Esophagus (tissue), 2 donors: ENCODE data around the gene SNX5. TPM values are rescaled to one million over a fixed set of nuclear protein-coding genes. Genes with fewer than 3 reads are reported as not detected.

Source experiments
- H3K27ac ChIP-seq, 2 donors: one replicate each; pipeline ENCODE4 v1.5.1; 2013; ENCODE audit warnings: low read depth in 2 of 2, mild to moderate bottlenecking in 2 of 2, inconsistent platforms in 1 of 2, low read length in 1 of 2, moderate library complexity in 1 of 2
- H3K27me3 ChIP-seq, 2 donors: one replicate each; pipeline ENCODE4 v1.6.1; 2013; ENCODE audit warnings: low read length in 2 of 2, control low read depth in 1 of 2, mild to moderate bottlenecking in 1 of 2; ENCODE audit not compliant: insufficient read depth in 2 of 2, control insufficient read depth in 1 of 2
- H3K36me3 ChIP-seq, 2 donors: one replicate each; pipeline ENCODE4 v1.6.1; 2013; ENCODE audit warnings: low read length in 1 of 2; ENCODE audit not compliant: control insufficient read depth in 2 of 2, insufficient read depth in 2 of 2
- H3K4me1 ChIP-seq, 2 donors: one replicate each; pipeline ENCODE4 v1.6.1; 2013; ENCODE audit warnings: low read length in 1 of 2; ENCODE audit not compliant: control insufficient read depth in 2 of 2, insufficient read depth in 2 of 2
- H3K4me3 ChIP-seq, 2 donors: one replicate each; pipeline ENCODE4 v1.5.1; 2013; ENCODE audit warnings: low read length in 2 of 2, mild to moderate bottlenecking in 2 of 2, low read depth in 1 of 2, moderate library complexity in 1 of 2
- H3K9me3 ChIP-seq, 2 donors: one replicate each; pipeline ENCODE4 v1.6.1; 2013; ENCODE audit warnings: mild to moderate bottlenecking in 2 of 2, low read depth in 1 of 2, low read length in 1 of 2, moderate library complexity in 1 of 2; ENCODE audit not compliant: control insufficient read depth in 2 of 2, insufficient read depth in 1 of 2
- WGBS, 2 donors: extraction: QIAGEN DNeasy Blood & Tissue Kit; methylation state at CpG; one replicate each; pipeline ENCODE4 v1.1.7; 2013; 5-methylcytosine and 5-hydroxymethylcytosine counted together
- polyA plus RNA-seq, 2 donors: library from polyadenylated mRNA; stranded (reverse); fragments of 200-250 nt; gene quantifications; one replicate each; pipeline ENCODE4 v1.2.3, GENCODE V29; 2013
- donor health status: healthy with polysubstance abuse.
- donor health status: Bipolar disorder and iron deficiency.

Gene SNX5
- polyA plus RNA-seq, 2 donors, result 51.2 to 58.9 TPM

DNA sequence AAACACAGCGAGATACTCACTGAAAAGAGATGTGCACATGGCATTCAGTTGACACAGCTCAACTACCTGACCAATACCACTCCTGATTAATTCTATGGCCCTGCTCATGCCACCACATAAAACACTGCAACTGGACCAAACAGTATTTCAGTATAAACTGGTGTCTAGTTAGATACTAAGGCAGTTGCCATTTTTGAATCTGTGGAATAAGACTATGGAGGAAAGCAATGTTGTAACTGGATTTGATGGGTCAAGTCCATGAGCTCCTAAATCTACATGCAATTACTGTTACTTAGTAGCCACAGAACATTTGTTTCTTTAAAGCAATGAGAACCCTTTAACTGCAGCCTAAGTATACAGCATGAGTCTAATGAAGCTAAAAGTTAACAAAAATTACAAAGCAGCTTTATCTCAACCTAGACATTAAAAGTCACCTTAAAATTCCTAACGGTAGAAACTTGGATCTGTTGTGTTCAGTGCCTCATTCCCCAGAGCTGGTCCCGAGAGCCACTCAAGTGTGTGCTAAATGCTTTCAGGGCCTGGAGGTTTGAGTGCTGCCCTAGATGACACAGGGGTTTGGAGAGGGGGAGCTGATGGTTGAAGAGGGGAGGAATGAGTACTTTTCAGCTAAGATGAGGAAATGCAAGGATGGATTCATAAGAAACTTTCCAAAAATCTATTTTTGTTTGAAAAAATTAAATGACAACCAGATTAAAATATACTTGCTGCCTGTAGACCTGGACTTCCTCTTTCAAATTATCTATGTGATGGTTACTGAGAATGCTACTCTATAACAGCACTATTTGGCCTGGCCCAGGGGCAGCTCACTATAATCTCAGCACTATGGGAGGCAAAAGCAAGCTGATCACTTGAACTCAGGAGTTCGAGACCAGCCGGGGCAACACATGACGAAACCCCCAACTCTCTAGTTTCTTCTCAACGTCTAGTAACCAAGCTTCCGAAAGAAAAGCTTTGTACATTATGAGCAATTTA, 15.6 kb downstream of the SNX5 start:
- Histone ChIP-seq H3K4me3 (no peak overlapping the region), H3K36me3 (peaks cover 11 to 22% of the 10 kb centered on the region in 2 donors), H3K27me3 (no peaks in the 10 kb centered on the region), H3K27ac (no peak overlapping the region), H3K9me3 (no peaks in the 10 kb centered on the region), H3K4me1 (no peaks in the 10 kb centered on the region)
- 91 to 92% methylated on average over 8 of the region's 8 CpGs for WGBS, 2 donors

DNA sequence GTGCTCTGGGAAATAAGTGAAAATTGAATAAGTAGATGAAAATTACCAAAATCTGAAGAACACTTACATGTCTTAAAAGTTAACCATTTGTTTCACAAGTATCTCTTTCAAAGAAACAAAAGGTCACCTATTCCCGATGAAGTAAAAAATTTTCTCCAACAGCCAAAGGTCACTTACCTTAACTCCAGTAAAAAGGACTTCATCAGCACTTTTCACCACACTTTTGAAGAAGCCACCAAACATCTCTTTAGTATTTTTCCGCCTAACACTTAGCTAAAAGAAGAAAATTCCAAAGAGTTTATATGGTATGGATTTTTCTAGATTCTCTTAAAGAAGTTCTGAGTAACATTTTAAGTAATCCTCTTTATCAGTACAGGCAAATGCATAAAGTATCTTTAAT, 17.3 kb downstream of the SNX5 start:
- peaks cover 14 to 22% of the 10 kb centered on the region in 2 donors for H3K36me3 ChIP-seq
- no peaks in the 10 kb centered on the region for H3K4me1 ChIP-seq
- no peaks in the 10 kb centered on the region for H3K9me3 ChIP-seq
- H3K27ac ChIP-seq, result no peak overlapping the region
- WGBS, 2 donors, result 89 to 95% methylated on average over 2 of the region's 2 CpGs
- no peaks in the 10 kb centered on the region for H3K27me3 ChIP-seq
- H3K4me3 ChIP-seq, result no peak overlapping the region

DNA sequence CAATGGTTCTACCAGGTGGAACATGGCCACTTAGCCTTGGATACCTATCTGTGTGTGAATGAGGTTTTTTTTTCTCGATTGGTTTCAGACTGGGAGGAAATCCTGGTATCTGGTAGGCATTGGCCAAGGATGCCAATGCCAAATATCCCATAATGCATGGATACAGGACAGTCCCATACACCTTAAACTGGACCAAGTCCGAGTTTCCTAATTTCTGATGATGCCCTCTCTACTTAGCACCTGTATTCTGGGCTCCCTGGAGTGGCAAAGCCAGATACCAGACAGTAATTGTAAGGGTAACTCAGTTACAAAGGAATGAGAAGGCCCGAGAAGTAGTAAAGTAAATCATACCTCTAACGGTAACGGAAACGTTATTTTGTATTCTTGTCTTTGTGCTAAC, 17.9 kb downstream of the SNX5 start:
- no peaks in the 10 kb centered on the region for H3K4me1 ChIP-seq
- no peaks in the 10 kb centered on the region for H3K9me3 ChIP-seq
- no peak overlapping the region for H3K4me3 ChIP-seq
- H3K36me3 ChIP-seq, result peaks cover 17 to 24% of the 10 kb centered on the region in 2 donors
- WGBS, 2 donors, result 84% methylated on average over 6 of the region's 6 CpGs
- no peak overlapping the region for H3K27ac ChIP-seq
- H3K27me3 ChIP-seq, result no peaks in the 10 kb centered on the region

DNA sequence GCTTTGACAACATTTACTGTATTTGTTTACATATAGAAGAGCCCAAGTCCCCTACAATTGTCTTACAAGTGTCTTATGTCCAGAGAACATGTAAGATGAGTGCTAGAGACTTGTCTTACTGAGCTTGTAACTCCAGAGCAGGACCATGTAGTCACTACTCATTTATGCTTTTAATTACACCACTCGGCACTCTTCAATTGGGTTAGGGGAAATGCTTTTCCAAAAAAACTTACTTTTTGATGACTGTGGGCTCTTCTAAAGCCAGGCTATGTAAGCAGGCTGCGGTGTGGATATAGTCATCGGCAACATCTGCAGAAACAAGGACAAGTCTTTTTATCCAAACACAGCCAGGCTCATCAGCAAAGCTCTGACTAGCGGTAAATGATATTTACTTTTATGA, 18.7 kb downstream of the SNX5 start:
- no peaks in the 10 kb centered on the region for H3K27me3 ChIP-seq
- H3K27ac ChIP-seq, result no peak overlapping the region
- no peaks in the 10 kb centered on the region for H3K4me1 ChIP-seq
- WGBS, 2 donors, result 95 to 98% methylated on average over 4 of the region's 4 CpGs
- no peak overlapping the region for H3K4me3 ChIP-seq
- H3K9me3 ChIP-seq, result no peaks in the 10 kb centered on the region
- H3K36me3 ChIP-seq, result peaks cover 20 to 24% of the 10 kb centered on the region in 2 donors

DNA sequence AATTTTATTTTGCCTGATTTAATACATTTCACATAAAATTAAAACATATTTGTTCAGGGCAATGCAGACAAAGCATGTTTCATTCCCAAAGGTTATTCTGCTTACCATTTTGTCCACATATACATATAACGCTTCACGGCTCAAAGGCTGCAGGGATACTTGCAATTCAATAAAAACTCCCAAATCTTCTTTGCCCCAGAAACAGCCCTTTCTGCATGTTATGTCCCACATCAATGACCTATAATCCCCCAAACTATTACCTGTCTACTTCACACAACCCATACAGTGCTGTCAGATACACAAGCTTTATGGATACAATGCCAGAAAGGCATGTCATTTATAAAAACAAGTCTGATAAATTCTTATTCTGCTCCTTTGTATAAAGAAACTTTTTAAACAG, 20.2 kb downstream of the SNX5 start:
- Histone ChIP-seq H3K36me3 (peaks cover 17 to 22% of the 10 kb centered on the region in 2 donors), H3K27ac (no peak overlapping the region), H3K9me3 (no peaks in the 10 kb centered on the region), H3K27me3 (no peaks in the 10 kb centered on the region), H3K4me1 (no peaks in the 10 kb centered on the region), H3K4me3 (no peak overlapping the region)
- WGBS, 2 donors, result 98% methylated on average over 2 of the region's 2 CpGs

DNA sequence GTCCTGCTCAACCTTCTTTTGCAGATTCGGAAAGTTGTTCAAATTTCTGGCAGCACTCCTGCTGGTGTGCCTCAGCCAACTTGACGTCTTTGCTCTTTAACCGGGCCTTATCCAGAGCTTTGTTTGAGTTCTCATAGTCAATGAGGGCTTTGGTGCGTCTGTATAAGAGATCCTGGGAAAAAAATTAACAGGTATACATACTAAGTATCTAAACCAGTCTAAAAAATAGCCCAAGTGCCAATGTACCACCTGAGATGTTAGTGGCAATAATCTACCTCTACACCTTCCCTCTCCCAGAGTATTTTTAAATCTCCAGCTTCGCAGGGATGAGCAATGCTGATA, 21.1 kb downstream of the SNX5 start:
- Histone ChIP-seq H3K27ac (no peak overlapping the region), H3K27me3 (no peaks in the 10 kb centered on the region), H3K9me3 (no peaks in the 10 kb centered on the region), H3K4me3 (no peak overlapping the region), H3K36me3 (peaks cover 18 to 24% of the 10 kb centered on the region in 2 donors), H3K4me1 (no peaks in the 10 kb centered on the region)
- WGBS, 2 donors, result 72 to 80% methylated on average over 5 of the region's 5 CpGs

DNA sequence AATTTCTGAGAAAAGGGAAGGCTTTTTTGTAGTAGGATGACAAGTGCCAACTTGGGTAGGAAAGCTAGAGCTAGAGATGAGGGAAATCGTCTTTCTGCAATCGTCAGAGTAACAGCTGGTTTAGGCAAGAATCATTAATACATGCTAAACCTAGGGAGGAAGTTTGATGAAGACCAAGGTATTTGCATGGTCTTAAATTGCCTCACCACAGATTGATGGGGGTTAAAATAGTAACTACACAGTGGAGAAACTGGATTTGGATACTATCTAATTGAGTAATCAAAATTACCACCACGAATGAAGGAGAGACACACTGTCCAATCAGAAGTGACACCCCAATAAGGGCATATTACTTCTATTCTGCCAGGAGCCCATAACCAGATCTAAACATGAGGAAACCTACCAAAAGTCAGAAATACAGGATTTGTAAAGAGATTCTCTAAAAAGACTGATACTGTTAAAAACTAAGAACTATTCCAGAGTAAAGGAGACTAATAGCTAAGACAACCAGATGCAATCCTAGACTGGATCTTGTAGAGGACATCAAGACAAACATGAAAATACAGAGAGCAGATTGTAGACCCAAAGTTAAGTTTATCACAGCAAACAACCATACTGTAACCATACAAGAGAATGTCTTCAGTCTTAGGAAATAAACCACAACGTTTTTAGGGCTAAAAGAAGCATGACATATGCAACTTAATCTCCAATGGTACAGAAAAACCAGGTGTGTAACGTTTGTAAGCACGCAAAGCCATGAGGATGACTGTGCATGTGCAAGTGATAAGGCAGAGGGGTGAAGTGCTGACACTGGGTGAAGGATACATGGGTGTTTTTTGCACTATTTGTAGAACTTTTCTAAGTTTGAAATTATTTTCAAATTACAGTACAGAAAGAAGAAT, 21.8 kb downstream of the SNX5 start:
- H3K36me3 ChIP-seq, result peaks cover 20 to 27% of the 10 kb centered on the region in 2 donors
- no peaks in the 10 kb centered on the region for H3K27me3 ChIP-seq
- WGBS, 2 donors, result 70 to 76% methylated on average over 6 of the region's 6 CpGs
- no peak overlapping the region for H3K4me3 ChIP-seq
- H3K9me3 ChIP-seq, result no peaks in the 10 kb centered on the region
- H3K4me1 ChIP-seq, result no peaks in the 10 kb centered on the region
- H3K27ac ChIP-seq, result no peak overlapping the region

DNA sequence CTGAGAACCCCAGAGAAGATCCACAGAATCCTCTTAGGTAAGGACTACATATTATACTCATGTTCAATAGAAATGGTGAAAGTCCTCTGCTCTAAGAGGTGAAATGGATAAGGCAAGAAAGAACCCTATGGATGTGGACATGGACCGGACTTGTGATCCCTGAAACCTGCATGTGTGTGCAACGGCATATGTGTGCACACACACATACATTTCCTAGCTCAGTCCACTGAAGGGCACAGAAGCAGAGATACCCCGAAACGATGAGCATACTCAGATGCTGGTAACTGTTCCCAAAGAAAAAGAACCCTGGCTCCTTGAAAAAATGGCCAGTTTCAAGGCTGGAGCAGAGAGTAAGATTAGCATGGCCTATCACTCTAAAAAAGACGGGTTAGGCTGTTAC, 22.6 kb downstream of the SNX5 start:
- H3K4me3 ChIP-seq, result no peak overlapping the region
- H3K9me3 ChIP-seq, result no peaks in the 10 kb centered on the region
- no peaks in the 10 kb centered on the region for H3K27me3 ChIP-seq
- peaks cover 24 to 31% of the 10 kb centered on the region in 2 donors for H3K36me3 ChIP-seq
- WGBS, 2 donors, result 95% methylated on average over 5 of the region's 5 CpGs
- no peak overlapping the region for H3K27ac ChIP-seq
- no peaks in the 10 kb centered on the region for H3K4me1 ChIP-seq

DNA sequence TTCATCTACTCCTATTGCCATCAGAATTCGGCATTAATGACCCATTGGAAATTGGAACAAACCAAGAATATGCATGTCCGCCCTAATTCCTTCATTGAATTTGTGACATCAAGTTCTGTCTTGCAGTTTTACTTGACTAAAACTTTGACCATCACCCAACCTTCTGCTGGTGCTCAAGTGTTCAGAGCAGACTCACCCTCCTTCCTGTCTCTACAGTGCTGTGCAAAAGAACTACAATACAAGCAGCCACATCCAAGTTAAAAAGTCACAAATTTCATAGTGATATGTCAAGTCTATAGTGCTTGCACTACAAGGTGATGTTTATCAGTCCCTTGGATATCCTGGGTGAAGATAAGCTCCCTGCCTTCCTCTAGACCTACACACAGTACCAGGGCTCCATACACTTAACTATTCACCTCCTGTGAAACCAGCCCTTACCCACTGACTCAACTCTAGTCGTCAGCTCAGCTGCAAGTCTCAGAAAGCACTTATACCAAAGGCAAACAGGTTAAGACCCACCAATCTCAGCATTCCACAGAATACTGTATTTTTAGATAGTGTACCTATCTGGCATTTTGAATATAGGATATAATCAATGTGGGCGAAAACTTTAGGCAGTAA, 23.6 kb downstream of the SNX5 start:
- no peak overlapping the region for H3K27ac ChIP-seq
- H3K4me3 ChIP-seq, result no peak overlapping the region
- 92 to 96% methylated on average over 4 of the region's 4 CpGs for WGBS, 2 donors
- H3K36me3 ChIP-seq, result peaks cover 27 to 29% of the 10 kb centered on the region in 2 donors
- no peaks in the 10 kb centered on the region for H3K4me1 ChIP-seq
- no peaks in the 10 kb centered on the region for H3K9me3 ChIP-seq
- H3K27me3 ChIP-seq, result no peaks in the 10 kb centered on the region
